GM21825 (cell line): ENCODE results near the gene CAMTA1.

Source experiments
- ATAC-seq: cut with Tn5 transposase; IDR thresholded peaks from one replicate; pipeline ENCODE4 v1.9.1; 2021; ENCODE audit warnings: mild to moderate bottlenecking, moderate library complexity; ENCODE audit not compliant: unreplicated experiment

CAMTA1 gene

DNA sequence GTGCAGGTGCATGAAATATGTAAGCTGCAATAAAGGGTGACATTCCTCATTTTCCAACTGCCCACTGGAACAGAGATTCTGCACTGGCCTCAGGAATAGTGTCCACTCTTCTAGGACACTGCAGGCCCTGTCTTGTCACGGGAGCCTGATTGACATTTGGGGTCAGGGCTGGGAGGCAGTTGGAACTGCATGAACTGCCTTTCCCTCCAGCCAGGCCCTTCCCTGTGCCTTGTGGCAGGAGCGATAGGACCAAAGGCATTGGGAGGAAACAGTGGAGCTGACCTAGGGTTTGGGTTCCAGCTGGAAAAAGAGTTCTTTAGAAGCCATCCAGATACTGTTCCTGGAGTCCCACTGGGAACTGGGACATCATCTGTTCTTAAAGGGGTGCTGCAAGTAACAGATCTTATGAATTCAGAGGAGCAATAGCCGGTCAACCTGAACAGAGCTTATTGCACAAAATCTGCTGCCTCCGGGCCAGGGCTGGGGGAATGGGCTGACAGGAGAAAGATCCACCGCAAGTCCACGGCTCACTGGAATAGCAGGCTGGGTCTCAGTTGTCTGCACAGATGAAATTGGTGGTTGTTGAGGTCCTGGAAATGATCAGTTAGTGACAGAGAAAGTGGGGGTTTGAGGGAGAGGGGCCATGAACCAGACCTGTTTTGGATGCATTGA lies 451.7 kb downstream of the CAMTA1 start:
- no peak for ATAC-seq

DNA sequence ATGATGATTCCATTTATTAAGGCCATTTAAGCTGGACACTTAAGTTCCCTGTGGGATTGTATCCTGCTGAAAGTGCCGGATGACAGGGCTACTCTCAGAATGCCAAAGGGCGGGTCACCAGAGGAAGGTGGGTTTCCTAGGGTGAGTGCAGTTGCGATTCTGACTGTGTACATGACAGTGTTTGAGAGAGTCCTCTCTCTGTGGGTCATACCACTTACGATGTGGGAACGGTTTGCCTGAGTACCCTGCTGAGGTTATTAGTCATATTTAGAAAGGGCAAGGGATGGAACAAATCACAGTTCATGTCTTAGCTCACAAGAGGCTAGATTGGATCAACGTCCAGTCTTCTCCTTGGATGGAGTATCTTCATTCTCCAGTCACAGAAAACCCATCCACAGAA lies 461.9 kb downstream of the CAMTA1 start:
- no peak for ATAC-seq

DNA sequence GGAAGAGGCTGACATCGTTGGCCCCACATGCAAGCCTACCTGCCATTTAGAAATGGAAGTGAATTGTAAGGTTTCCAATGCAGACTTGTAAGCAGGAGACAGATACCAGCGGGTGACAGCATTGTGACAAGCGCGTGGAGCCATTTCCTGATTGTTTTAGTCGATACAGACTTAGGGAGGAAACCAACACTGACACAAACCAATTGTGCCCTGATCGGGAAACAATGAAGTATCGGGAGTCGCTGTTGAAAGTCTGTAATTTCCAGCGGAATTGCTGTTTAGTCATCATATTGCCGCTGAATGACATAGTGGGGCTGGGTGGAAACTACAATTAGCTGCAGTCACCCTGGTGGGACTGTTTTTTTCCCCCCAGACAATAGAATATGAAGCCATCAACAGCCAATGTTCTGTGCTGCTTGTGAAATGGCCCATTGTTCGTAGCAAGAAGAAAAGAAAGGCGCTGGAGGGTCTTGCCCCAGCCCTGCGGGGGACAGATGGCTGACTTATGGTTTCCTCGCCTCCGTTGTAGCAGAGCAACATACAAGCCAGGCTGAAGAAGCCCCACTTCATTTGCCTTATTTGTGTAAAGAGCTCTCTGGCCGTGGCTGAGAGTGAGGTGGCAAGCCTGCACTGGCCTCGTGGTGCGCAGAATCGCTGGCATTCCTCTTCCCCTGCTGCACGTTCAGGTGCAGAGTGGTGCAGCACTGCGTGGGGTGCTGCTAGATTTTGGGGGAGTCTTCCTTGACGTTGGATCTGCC lies 462.7 kb downstream of the CAMTA1 start:
- ATAC-seq = no peak

DNA sequence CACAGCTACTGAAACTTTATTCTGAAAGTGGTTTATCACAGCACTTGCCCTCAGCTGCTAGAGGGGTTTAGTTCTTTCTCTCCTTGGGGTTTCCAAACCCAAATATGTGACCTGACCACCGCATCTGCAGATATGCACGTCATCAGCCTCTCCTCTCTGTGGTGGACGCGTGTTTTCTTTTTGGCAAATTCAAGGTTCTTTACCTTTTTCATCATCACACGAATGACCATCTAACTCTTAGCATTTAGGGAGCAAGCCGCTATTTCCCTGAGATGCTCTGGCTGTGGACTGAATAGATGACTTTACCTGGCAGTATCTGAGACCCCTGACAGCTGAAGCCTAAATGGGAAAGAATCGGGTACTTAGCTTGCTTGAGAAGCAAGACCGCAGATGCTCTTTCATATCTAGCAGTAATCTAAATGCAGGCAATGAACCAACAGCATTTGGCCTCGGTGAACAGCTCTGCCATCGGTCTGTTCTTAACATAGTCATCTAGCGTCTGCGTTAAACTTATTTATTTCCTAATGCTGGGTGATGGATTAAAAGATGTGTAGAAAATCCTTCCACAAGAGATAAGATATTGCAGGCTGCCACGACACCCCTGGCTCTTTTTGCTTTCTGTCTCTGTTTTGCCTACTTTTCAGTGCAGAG lies 463.4 kb downstream of the CAMTA1 start:
- no peak for ATAC-seq

DNA sequence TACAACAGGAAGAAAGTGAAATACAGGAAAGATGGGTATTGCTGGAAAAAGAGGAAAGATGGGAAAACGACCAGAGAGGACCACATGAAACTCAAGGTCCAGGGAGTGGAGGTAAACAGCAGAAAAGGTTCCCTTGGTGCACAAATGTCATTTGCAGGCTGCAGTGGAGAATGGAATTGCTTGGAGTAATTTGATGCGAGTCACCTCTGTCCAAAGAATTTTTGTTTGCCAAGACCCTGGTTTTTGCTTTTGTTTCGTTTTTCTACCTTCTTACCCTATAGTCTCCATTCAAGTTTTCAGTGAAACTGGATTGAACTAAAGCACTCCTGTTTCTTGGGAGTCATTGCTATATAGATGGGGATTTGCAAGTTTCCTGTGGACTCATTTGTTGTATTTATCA lies 464.3 kb downstream of the CAMTA1 start:
- ATAC-seq = no peak

DNA sequence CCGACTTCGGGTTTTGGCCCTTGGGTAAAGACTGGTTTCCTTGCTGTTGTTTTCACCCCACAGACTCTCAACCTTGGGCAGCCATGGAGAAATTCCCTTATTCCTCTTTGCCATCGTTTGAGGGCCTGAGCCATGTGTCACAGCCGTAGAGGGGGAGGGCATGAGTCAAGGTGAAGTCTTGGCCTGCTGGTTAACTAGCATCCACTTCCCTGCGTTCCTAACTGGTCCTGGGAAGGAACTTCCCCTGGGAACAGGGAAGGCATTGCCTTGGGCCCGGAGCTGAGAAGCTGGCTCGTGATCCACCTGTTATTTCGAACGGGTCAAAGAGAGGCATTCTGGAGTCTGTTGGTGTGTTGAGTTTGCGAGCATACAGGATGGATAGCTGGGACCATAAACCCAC lies 464.9 kb downstream of the CAMTA1 start:
- no peak for ATAC-seq

DNA sequence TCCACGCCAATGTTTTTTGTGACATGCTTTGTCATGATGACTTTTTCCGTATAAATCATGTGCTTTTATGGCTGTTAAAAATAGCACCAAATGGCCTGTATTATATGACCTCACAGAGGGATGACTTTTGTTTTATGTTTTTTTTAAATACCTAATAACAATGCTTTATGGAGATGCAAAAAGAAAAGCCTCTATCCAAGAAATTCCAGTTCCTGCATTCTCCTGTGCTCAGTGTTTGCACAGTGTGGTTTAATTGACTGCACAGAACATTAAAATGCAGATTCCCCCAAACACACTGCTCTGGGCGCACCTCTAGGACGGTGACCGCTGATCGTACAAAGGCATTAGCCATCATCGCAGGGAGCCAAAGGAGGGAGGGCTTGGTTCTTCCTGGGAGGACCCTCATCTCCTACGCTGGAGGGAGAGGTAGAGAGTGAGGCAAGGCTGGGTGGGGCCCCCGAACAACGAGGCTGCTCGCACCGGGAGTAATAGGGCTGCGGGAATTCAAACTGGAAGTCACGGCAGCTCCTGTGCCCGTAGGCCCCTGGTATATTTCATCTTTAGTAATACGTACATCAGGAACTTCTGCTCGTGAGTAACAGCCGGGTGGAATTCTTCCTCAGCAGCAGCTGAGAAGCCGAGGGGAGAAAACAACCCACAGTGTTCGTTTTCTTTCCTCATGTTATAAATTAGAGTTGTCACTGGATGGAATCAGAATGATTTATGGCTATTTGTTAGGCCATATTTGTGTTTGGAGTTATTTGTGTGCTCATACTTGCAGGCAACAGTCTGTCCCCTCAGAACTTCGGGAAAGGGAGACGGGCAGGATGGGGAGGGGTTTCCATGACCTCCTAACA lies 465.6 kb downstream of the CAMTA1 start:
- ATAC-seq = no peak

DNA sequence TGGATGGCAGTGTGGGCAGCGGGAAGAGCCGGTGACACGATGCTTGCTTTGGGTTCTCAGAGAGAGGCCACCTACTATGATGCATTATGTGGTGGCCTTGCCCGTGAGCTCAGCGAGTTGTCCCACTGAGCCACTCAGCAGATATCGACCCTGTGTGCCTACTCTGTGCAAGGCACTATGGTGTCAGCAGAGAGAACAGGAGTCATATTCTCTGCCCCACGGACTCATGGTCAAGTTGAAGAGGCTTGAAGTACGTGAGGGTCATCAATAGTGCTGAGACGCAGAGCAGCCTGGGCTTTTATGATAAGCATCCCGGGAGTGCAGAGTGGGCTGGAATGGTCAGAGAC lies 466.2 kb downstream of the CAMTA1 start:
- ATAC-seq = no peak

DNA sequence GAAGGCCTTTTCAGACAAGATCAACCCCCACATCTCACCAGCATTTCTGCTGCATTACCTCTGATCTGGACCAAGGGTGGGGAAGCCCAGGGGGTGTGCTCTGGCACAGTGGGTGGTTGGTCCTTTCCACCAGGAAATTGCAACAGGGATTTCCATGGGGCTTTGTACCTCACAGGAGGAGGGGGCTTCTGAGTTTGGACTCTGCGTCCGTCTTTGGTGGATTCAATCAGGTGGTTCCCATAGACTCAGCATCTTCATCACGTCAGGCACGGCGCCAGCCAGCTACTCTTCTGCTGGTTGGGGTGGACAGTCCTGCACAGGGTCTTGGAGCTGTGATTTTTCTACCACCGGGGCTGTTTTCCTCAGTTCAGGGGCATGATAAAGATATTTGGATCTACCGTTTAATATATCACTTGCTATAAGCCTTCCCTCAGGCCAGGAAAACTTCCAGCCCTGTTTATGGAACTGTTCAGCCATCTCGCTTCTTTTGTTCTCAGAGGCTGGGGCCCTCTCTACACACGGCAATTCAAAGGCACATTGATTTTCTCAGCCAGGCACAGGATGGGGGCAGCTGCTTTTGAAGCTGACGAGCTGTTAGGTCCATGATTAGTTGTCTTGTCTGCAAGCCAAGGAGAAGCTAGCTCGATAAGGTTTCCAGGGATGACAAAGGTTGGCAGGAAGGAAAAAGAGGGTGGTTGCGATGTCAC lies 467.3 kb downstream of the CAMTA1 start:
- no peak for ATAC-seq

DNA sequence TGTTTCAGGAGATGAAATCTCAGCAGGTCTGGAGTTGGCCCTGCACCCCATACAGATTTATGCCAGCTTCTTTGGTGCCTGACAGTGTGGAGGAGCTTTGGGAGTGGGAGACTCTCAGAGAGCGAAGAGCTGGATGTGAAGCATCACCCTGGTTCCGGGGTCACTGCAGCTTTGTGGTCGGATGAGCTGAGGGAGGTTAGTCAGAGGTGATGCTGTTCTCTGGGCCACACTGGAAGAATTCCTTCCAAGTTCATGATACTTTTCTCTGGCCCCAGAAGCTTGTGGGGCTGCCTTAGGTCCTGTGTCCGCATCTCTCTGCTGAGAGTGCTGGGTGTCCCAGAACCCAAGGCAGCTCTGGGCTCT lies 467.8 kb downstream of the CAMTA1 start:
- no peak for ATAC-seq

DNA sequence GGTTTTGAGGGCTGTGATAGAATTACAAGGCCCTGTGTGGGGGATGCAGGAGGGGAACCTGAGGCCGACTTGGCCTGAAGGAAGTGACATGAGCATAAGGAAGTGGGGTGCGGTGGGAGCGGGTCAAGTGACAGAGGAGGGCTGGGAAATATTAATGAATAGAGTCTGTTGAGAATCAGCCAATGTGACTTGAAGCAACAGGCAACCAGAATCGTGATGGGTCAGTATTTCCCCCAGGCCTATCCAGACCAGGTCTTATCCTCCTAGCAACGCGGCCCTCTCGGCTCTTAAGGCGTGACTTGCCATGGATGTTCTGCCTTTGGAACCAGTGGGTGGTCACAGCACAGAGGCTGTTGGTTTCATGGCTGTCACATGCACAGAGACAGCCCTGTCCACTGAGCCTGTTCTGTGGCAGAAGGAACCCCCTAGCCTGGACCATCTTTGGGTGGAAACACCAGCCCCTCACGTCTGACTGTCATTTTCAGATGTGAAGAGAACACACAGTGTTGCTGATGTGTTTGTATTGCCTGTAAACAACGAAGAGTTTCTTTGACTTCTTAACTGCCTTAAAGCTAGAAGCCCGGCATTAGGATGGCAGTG lies 468.8 kb downstream of the CAMTA1 start:
- no peak for ATAC-seq

DNA sequence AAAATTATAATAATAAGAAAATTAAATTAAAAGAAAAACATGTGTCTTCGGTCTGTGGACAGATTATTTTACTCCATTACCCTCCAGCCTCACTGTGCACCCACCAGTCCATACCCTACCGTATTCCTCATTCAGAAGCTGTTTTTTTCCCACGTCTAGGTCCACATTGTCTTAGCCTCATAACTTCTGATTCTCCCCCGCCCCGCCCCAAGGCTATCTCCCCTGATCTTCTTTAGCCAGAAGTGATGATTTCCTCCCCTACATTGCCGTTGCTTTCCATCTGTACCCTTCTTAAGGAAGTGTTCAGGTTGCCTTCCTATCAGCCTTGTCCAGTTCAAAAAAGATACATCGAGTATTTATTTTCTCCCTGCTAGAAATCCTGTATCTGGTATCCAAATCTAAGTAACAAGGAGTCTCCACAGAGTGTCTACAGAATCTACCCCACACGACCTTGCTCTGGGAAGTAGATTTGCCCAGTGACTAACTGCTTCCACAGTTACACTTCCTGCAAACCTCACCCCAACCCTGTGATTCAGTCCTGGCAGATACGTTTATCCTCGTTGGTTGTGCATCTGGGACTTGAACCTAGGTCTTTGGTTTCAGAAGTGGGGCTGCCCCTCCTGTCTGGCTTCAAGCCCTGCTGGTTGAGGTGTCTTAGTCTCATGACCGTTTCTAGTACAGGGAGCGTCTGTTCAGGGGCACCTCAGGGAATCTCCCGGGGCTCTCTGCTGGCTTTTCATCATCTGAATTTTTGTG lies 470.2 kb downstream of the CAMTA1 start:
- no peak for ATAC-seq

DNA sequence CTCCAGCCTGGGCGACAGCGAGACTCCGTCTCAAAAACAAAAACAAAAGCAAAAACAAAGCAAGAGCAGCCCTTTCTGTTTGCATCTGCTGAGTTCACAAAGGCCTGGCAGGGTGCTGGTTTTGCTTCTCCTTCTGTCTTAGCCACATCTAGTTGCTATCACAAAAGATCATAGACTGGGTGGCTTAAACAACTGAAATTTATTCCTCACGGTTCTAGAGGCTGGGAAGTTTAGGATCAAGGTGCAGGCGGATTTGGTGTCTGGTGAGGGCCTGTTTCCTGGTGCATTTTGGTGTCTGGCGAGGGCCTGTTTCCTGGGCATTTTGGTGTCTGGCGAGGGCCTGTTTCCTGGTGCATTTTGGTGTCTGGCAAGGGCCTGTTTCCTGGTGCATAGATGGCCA lies 471.3 kb downstream of the CAMTA1 start:
- no peak for ATAC-seq

DNA sequence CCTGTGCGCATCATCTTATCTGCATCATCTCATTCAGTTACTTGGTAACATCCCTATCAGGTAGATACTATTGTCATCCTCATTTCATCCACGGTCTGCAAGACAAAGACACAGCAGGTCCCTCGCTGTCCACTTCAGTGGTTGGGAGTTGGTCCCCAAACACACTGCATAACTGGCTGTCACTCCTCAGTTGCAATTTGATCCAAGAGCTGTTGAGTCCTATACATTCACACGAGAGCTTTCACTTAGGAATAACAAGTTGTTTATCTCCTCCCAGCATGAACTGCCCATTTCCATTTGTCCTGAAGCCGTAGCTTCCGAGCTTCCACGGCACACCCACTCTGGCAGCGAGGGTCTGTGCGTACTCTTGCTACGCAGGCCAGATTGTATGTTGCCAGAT lies 472.0 kb downstream of the CAMTA1 start:
- ATAC-seq = no peak

DNA sequence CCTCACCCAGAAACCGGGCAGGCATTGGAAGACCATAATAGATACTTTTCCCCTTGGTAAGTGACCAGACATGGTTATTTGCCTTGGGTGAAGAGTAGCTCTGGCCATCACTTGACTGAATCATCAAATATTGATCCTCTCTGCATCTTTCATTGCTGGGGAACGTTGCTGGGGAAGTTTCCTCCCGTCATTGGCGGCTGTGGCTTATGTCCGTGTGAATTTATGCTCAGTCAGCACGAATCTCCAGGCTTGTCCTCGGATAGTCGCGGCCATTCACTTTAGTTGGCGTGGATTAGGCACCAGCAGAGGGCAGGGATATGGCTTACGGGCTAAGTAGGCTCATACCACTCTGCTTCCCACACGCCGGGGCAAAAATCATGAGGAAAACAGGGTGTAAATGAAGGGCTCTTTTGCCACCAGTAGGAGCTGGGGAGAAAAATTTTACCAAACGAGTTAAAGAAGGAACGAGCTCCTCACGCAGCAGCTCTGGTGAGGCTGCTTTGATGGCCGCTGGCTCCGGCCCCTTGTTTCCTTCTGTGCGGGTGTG lies 473.4 kb downstream of the CAMTA1 start:
- ATAC-seq = no peak

DNA sequence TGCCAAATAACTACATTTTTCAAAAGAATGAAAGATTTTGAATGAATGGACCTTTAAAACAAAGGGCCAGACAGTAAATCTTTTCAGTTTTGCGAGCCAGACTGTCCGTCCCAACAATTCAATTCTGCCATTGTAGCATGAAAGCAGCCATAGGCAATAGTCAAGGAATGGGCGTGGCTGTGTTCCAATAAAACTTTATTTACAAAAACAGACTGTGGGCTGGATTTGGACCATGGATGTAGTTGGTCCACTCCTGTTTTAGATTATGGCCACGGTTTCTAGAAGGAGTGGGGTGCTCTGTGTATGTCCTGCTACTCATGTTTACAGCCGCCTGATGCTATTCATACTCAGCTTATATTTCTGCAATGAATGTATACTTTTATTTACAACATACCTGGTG lies 474.7 kb downstream of the CAMTA1 start:
- no peak for ATAC-seq

DNA sequence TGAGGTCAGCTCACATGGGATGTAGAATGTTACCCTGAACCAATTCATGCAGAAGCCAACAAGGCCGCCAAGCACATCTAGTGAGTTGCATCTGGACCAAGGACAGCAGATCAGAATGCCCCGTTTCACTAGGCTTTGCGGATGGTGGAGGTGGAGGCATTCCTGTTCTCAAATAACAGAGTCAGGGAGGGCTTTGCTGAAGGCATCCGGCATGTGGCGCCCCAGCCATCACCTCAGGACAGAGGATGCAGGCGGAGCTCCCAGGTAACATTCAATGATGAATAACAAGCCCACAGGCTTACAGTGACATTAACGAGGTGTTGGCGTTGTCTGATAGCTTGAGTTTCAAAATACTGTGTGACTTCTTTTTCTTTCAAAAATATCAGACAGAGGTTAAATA lies 476.2 kb downstream of the CAMTA1 start:
- no peak for ATAC-seq

DNA sequence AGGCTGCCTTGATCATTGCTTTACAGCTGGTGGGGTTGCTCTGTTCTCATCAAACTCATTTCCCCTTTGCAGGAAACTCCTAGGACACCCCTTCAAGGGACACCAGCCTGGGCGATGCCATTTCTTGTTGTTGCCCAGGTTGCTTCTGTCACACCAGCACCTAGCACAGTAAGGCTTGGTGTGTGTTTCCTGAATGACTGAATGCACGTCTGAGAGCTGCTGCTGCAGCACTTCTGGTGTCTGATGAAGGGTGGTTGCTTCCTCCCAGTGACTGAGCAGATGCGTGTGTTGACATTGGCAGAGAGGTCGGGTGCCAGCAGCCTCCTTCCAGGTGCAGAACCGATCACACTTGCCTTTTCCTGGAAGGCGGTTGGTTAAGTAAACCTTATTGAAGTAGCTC lies 477.4 kb downstream of the CAMTA1 start:
- no peak for ATAC-seq
